HCT116 (cell line): ENCODE results near the gene MYBPC1. TPM values are rescaled to one million over a fixed set of nuclear protein-coding genes. Genes with fewer than 3 reads are reported as not detected.

Experiments
- ATAC-seq: fragments of 200-7000 bp; cut with Tn5 transposase; 2 replicates; pipeline ENCODE4 v1.9.1; 2020; ENCODE audit warnings: mild to moderate bottlenecking, moderate library complexity
- BruUV-seq: library from RNA; stranded (reverse); fragments of 400-500 nt; replicated peaks from 2 replicates; lab custom pipeline; 2021; lab: Mats Ljungman, UMichigan
- CTCF ChIA-PET: fragments of 300-600 bp; sonication (Branson Sonifier 250); formaldehyde crosslinking; loops from one replicate; lab custom pipeline; 2021; ENCODE audit warnings: antibody characterized with exemption; lab: Charles Lee
- POLR2A ChIA-PET: fragments of 300-600, 350-600 bp; sonication (Branson Sonifier 250); formaldehyde crosslinking; loops from one replicate; lab custom pipeline; 2021; ENCODE audit warnings: antibody characterized with exemption; lab: Charles Lee
- RAD21 ChIA-PET, 2 experiments: fragments of 300-600 bp; sonication (Branson Sonifier 250); formaldehyde crosslinking; loops; one replicate each; lab custom pipeline; 2023; ENCODE audit warnings: low total read pairs in 2 of 2; ENCODE audit not compliant: uncharacterized antibody in 2 of 2, unreplicated experiment in 2 of 2, low non-redundant PET in 1 of 2; lab: Charles Lee
- DNase-seq: peaks from one replicate; pipeline ENCODE4 v3.0.0-alpha.2; 2010; ENCODE audit warnings: low read depth, low spot score
- H2AFZ ChIP-seq: fragments of 200-600 bp; shearing (Covaris generic), sonication (generic); 2 replicates; pipeline ENCODE4 v1.6.1; 2017; ENCODE audit warnings: low read depth, mixed run types, mixed read lengths, antibody characterized with exemption, low read length; ENCODE audit not compliant: poor library complexity, severe bottlenecking
- H3K27ac ChIP-seq: 2 replicates; pipeline ENCODE4 v1.5.1; 2012; ENCODE audit warnings: low read depth, low read length
- H3K27me3 ChIP-seq: fragments of 200-600 bp; sonication (generic); 2 replicates; pipeline ENCODE4 v1.6.1; 2016; ENCODE audit warnings: mixed run types, low read length, mixed read lengths; ENCODE audit not compliant: insufficient read depth
- H3K36me3 ChIP-seq, 2 experiments: fragments of 200-500 bp in 1 of 2; fragments of 200-600 bp in 1 of 2; sonication (Bioruptor generic) in 1 of 2; sonication (generic) in 1 of 2; 2 replicates each; pipeline versions ENCODE4 v1.5.1 to v1.6.1; 2014 to 2016; ENCODE audit warnings: low read length in 2 of 2, inconsistent platforms in 1 of 2, mixed read lengths in 1 of 2, mixed run types in 1 of 2; ENCODE audit not compliant: insufficient read depth in 2 of 2, control insufficient read depth in 1 of 2
- H3K4me1 ChIP-seq, 2 experiments: fragments of 200-600 bp in 1 of 2; sonication (generic) in 1 of 2; 2 replicates each; pipeline versions ENCODE4 v1.5.1 to v1.6.1; 2012 to 2017; ENCODE audit warnings: low read length in 2 of 2, inconsistent platforms in 1 of 2, mild to moderate bottlenecking in 1 of 2, mixed read lengths in 1 of 2, mixed run types in 1 of 2, moderate library complexity in 1 of 2; ENCODE audit not compliant: insufficient read depth in 2 of 2, control insufficient read depth in 1 of 2
- H3K4me2 ChIP-seq: fragments of 200-600 bp; sonication (generic); 2 replicates; pipeline ENCODE4 v1.6.1; 2017; ENCODE audit warnings: mixed run types, low read length, mixed read lengths
- H3K4me3 ChIP-seq, 2 experiments: fragments of 200-600 bp in 1 of 2; sonication (generic) in 1 of 2; replicated peaks in 1 of 2; 2 replicates each; pipeline ENCODE4 v1.5.1; 2011 to 2016; ENCODE audit warnings: low read length in 2 of 2, control low read depth in 1 of 2, low read depth in 1 of 2, mild to moderate bottlenecking in 1 of 2, mixed read lengths in 1 of 2, mixed run types in 1 of 2
- H3K79me2 ChIP-seq: fragments of 200-600 bp; sonication (generic); 2 replicates; pipeline ENCODE4 v1.6.1; 2017; ENCODE audit warnings: mild to moderate bottlenecking, mixed run types, low read length, moderate library complexity, mixed read lengths; ENCODE audit not compliant: insufficient read depth
- H3K9ac ChIP-seq: fragments of 200-600 bp; sonication (generic); 2 replicates; pipeline ENCODE4 v1.6.1; 2016; ENCODE audit warnings: low read length, mixed read lengths
- H3K9me2 ChIP-seq: fragments of 200-600 bp; sonication (generic), shearing (Covaris generic); 2 replicates; pipeline ENCODE4 v1.6.1; 2017; ENCODE audit warnings: mixed run types, mild to moderate bottlenecking, moderate library complexity; ENCODE audit not compliant: insufficient read depth
- H3K9me3 ChIP-seq, 2 experiments: fragments of 200-500 bp in 1 of 2; fragments of 200-600 bp in 1 of 2; sonication (Bioruptor generic) in 1 of 2; sonication (generic) in 1 of 2; 2 replicates each; pipeline ENCODE4 v1.6.1; 2014 to 2017; ENCODE audit warnings: low read length in 2 of 2, mixed read lengths in 2 of 2, inconsistent platforms in 1 of 2, low read depth in 1 of 2, mild to moderate bottlenecking in 1 of 2, mixed run types in 1 of 2, moderate library complexity in 1 of 2; ENCODE audit not compliant: control insufficient read depth in 1 of 2, insufficient read depth in 1 of 2
- H4K20me1 ChIP-seq: fragments of 200-600 bp; sonication (generic), shearing (Covaris generic); 2 replicates; pipeline ENCODE4 v1.6.1; 2017; ENCODE audit warnings: mixed run types, mild to moderate bottlenecking, moderate library complexity; ENCODE audit not compliant: insufficient read depth
- ELF1 ChIP-seq: IDR thresholded peaks from 2 replicates; pipeline ENCODE4 v1.6.1; 2012; ENCODE audit warnings: low read depth, borderline replicate concordance
- EZH2 ChIP-seq: fragments of 200-600 bp; sonication (generic); IDR thresholded peaks from 2 replicates; pipeline ENCODE4 v1.6.1; 2017; ENCODE audit warnings: antibody characterized with exemption, mixed run types
- POLR2AphosphoS5 ChIP-seq: IDR thresholded peaks from 2 replicates; pipeline ENCODE4 v1.6.1; 2011; ENCODE audit warnings: mild to moderate bottlenecking, low read depth, low read length, moderate library complexity
- RAD21 ChIP-seq: IDR thresholded peaks from 2 replicates; pipeline ENCODE4 v1.6.1; 2012; ENCODE audit warnings: low read depth, mild to moderate bottlenecking
- REST ChIP-seq: IDR thresholded peaks from 2 replicates; pipeline ENCODE4 v1.6.1; 2012; ENCODE audit warnings: low read depth
- ZBTB33 ChIP-seq: IDR thresholded peaks from 2 replicates; pipeline ENCODE4 v1.6.1; 2011; ENCODE audit warnings: mild to moderate bottlenecking, low read length, moderate library complexity; ENCODE audit not compliant: insufficient replicate concordance; ENCODE audit errors: extremely low read depth
- intact Hi-C: fragments of 100-400 bp; cut with micrococcal nuclease; formaldehyde crosslinking; loops from 2 replicates; pipeline ENCODE4 v1.10.0; 2022
- total RNA-seq: library from RNA; stranded (reverse); gene quantifications from one replicate; pipeline ENCODE4 v1.2.1, GENCODE V29; 2021; ENCODE audit not compliant: unreplicated experiment

Gene MYBPC1
- total RNA-seq, 1 experiment from 2014 or later: not detected

DNA sequence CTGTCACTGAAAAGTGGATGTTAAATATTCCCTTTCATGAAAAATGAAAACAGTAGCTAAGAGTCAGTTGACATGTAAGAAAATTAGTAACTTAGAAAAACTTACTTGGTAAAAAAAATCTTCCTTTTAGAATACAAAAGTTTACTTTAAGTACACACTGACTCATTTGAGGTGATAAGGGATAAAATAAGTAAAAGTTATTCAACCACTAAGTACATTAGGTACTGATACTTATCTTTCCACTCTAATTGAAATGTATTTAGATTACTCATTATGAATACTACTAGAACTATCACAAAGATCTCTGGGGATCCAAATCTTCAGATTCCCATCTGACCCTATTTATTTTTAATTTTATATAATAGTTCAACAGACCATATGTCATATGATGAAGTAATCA, 132.3 kb downstream of the MYBPC1 start:
- TF ChIP-seq RAD21 (no peak), POLR2AphosphoS5 (no peak), ZBTB33 (no peak), REST (no peak), ELF1 (no peak), EZH2 (no peak)
- no peak overlapping the region for H2AFZ ChIP-seq
- ChIA-PET POLR2A (no interaction called here), CTCF (no interaction called here), RAD21 (no interaction called here)
- ATAC-seq (no peak), DNase-seq (no peak)
- H3K36me3 ChIP-seq: peaks cover 0 to 4% of the 10 kb centered on the region in 2 experiments; a peak in 3 of 4 replicates
- no peaks in the 10 kb centered on the region for H3K79me2 ChIP-seq
- H3K9ac ChIP-seq: no peak overlapping the region
- H3K27ac ChIP-seq: no peak overlapping the region
- no peaks in the 10 kb centered on the region for H4K20me1 ChIP-seq
- H3K4me2 ChIP-seq: no peak overlapping the region
- H3K9me2 ChIP-seq: no peaks in the 10 kb centered on the region
- no peaks in the 10 kb centered on the region for H3K27me3 ChIP-seq
- H3K4me3 ChIP-seq: no peak overlapping the region
- H3K4me1 ChIP-seq: no peaks in the 10 kb centered on the region
- no TSS peak for BruUV-seq
- intact Hi-C loops: no loop called here
- H3K9me3 ChIP-seq: no peaks in the 10 kb centered on the region
